CD4-positive, alpha-beta T cell (primary cell): ENCODE data around the gene AQP1. TPM values are rescaled to one million over a fixed set of nuclear protein-coding genes. Genes with fewer than 3 reads are reported as not detected.

Experiments used
- ATAC-seq: fragments of 200-7000 bp; cut with Tn5 transposase; one replicate; pipeline ENCODE4 v1.10.0; 2022; ENCODE audit warnings: mild to moderate bottlenecking; ENCODE audit not compliant: poor library complexity
- CTCF ChIA-PET: fragments of 350-600 bp; sonication (Branson Sonifier 250); formaldehyde crosslinking; loops from one replicate; lab custom pipeline; 2021; ENCODE audit warnings: antibody characterized with exemption, inconsistent platforms; lab: Charles Lee
- POLR2A ChIA-PET: fragments of 350-600 bp; sonication (Branson Sonifier 250); formaldehyde crosslinking; loops from one replicate; lab custom pipeline; 2021; ENCODE audit warnings: antibody characterized with exemption, inconsistent platforms; lab: Charles Lee
- DNase-seq, 14 experiments: peaks; one replicate each; pipeline ENCODE4 v3.0.0-alpha.2; 2013 to 2020; ENCODE audit warnings: mixed read lengths in 2 of 14
- H3K27ac ChIP-seq, 2 donors: one replicate each; pipeline versions ENCODE4 v1.5.1 to v1.7.0; 2013; ENCODE audit warnings: low read length in 2 of 2, low read depth in 1 of 2, mild to moderate bottlenecking in 1 of 2
- H3K27me3 ChIP-seq, 2 experiments: 1 replicate in 1 of 2; 2 replicates in 1 of 2; pipeline versions ENCODE4 v1.6.1 to v1.7.0; 2013; ENCODE audit warnings: low read length in 2 of 2, control low read depth in 1 of 2, mild to moderate bottlenecking in 1 of 2, moderate library complexity in 1 of 2; ENCODE audit not compliant: insufficient read depth in 2 of 2, control insufficient read depth in 1 of 2
- H3K36me3 ChIP-seq: one replicate; pipeline ENCODE4 v1.6.1; 2013; ENCODE audit warnings: low read length, control low read depth; ENCODE audit not compliant: insufficient read depth
- H3K4me1 ChIP-seq: one replicate; pipeline ENCODE4 v1.6.1; 2013; ENCODE audit warnings: low read length, control low read depth; ENCODE audit not compliant: insufficient read depth
- H3K4me3 ChIP-seq: one replicate; pipeline ENCODE4 v1.5.1; 2013; ENCODE audit warnings: mild to moderate bottlenecking, low read length, moderate library complexity
- H3K9me3 ChIP-seq, 2 experiments: 1 replicate in 1 of 2; 2 replicates in 1 of 2; pipeline versions ENCODE4 v1.6.1 to v1.7.0; 2013; ENCODE audit warnings: low read length in 2 of 2, mild to moderate bottlenecking in 2 of 2, control low read depth in 1 of 2, moderate library complexity in 1 of 2; ENCODE audit not compliant: control insufficient read depth in 1 of 2, insufficient read depth in 1 of 2
- H3K27ac Mint-ChIP-seq: one replicate; pipeline ENCODE4 v1.8.0; 2020; ENCODE audit warnings: mixed read lengths
- H3K27me3 Mint-ChIP-seq: one replicate; pipeline ENCODE4 v1.8.0; 2021; ENCODE audit warnings: mixed read lengths
- H3K36me3 Mint-ChIP-seq: one replicate; pipeline ENCODE4 v1.8.0; 2021; ENCODE audit warnings: low read depth, mixed read lengths
- H3K4me1 Mint-ChIP-seq: one replicate; pipeline ENCODE4 v1.8.0; 2021; ENCODE audit warnings: low read depth, mixed read lengths
- H3K4me3 Mint-ChIP-seq: one replicate; pipeline ENCODE4 v1.8.0; 2020; ENCODE audit warnings: mild to moderate bottlenecking, mixed read lengths
- H3K9me3 Mint-ChIP-seq: one replicate; pipeline ENCODE4 v1.8.0; 2020; ENCODE audit warnings: mixed read lengths
- intact Hi-C, 2 experiments: fragments of 100-400 bp; cut with DNase I in 1 of 2; cut with micrococcal nuclease in 1 of 2; formaldehyde crosslinking; loops; one replicate each; pipeline versions ENCODE4 v1.15.1 to v1.9.0; 2023 to 2025; cut with DNase I, micrococcal nuclease
- total RNA-seq, 174 experiments: library from RNA in 2 of 174; stranded (reverse) in 2 of 174; gene quantifications; one replicate each; pipeline ENCODE4 v1.2.3 and lab custom pipeline; 2021 to 2026
- TF ChIP-seq, protein P1 (sequence below): fragments of 200-600 bp; IDR thresholded peaks from one replicate; pipeline ENCODE4 v1.8.0; 2022; ENCODE audit warnings: antibody characterized with exemption, mild to moderate bottlenecking

The AQP1 gene
- total RNA-seq, 2 experiments from 2014 or later, result 0.17 to 0.22 TPM

DNA sequence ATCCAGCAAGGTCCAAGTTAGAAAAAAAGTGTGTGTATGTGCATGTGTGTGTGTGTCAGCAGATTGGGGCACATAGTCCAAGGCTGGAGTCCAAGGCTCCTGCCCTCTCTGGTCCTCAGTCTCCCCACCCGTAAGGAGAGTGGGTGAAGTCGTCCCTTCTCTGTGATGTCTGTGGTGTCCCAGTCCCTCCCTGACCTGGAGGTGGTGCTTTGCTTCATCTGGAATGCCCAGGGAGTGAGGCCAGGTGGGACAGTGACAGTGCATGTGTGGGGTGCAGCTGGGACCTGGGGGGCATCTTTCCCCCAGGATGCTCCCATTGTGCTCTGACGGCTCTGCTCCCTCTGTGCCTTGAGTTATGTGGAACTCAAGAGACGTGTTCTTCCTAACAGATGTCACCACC is 18.0 kb downstream of the AQP1 start:
- TF ChIP-seq, protein P1, sequence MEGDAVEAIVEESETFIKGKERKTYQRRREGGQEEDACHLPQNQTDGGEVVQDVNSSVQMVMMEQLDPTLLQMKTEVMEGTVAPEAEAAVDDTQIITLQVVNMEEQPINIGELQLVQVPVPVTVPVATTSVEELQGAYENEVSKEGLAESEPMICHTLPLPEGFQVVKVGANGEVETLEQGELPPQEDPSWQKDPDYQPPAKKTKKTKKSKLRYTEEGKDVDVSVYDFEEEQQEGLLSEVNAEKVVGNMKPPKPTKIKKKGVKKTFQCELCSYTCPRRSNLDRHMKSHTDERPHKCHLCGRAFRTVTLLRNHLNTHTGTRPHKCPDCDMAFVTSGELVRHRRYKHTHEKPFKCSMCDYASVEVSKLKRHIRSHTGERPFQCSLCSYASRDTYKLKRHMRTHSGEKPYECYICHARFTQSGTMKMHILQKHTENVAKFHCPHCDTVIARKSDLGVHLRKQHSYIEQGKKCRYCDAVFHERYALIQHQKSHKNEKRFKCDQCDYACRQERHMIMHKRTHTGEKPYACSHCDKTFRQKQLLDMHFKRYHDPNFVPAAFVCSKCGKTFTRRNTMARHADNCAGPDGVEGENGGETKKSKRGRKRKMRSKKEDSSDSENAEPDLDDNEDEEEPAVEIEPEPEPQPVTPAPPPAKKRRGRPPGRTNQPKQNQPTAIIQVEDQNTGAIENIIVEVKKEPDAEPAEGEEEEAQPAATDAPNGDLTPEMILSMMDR, result no peak
- Mint-ChIP-seq H3K36me3 (no peaks in the 10 kb centered on the region), H3K4me1 (no peaks in the 10 kb centered on the region), H3K27me3 (no peaks in the 10 kb centered on the region), H3K9me3 (no peaks in the 10 kb centered on the region), H3K4me3 (no peak overlapping the region), H3K27ac (no peak overlapping the region)
- no peak for DNase-seq
- Histone ChIP-seq H3K27me3 (no peaks in the 10 kb centered on the region), H3K4me1 (no peaks in the 10 kb centered on the region), H3K4me3 (no peak overlapping the region), H3K27ac (no peak overlapping the region), H3K36me3 (no peaks in the 10 kb centered on the region), H3K9me3 (peaks cover 6 to 15% of the 10 kb centered on the region in 2 experiments)
- POLR2A ChIA-PET, result no interaction called here
- CTCF ChIA-PET, result interaction anchor here (2.1 kb wide), 1 partner anchor 9 kb away, joined by 6 read pairs; no protein-coding TSS in a partner anchor
- intact Hi-C loops, result no loop called here
- ATAC-seq, result no peak

DNA sequence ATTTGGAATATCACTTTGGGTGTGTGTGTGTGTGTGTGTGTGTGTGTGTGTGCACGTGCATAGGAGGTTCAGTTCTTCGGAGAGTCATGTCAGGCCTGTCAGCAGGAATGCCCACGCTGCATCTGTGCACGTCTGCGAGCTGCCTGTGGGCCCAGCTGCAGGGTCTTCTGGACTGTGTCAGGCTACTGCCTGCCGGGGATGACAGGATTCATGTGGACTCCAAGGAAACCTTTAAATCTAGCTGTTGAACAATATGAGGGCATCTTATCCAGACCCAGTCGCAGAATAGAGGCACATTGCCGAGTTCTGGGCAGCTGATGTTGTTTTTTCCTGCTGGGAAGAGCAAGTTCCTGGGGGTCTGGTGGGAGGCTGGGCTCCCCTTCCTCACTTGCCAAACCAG is 19.0 kb downstream of the AQP1 start:
- DNase-seq, result no peak
- no peaks in the 10 kb centered on the region for H3K36me3 Mint-ChIP-seq
- no peaks in the 10 kb centered on the region for H3K27me3 ChIP-seq
- no peaks in the 10 kb centered on the region for H3K4me1 Mint-ChIP-seq
- peaks cover 4% of the 10 kb centered on the region for H3K27me3 Mint-ChIP-seq
- CTCF ChIA-PET, result interaction anchor here (2.1 kb wide), 1 partner anchor 8 kb away, joined by 6 read pairs; no protein-coding TSS in a partner anchor
- no peaks in the 10 kb centered on the region for H3K4me1 ChIP-seq
- intact Hi-C loops, result no loop called here
- H3K9me3 ChIP-seq, result peaks cover 6 to 15% of the 10 kb centered on the region in 2 experiments
- H3K9me3 Mint-ChIP-seq, result no peaks in the 10 kb centered on the region
- no peak overlapping the region for H3K4me3 ChIP-seq
- H3K36me3 ChIP-seq, result no peaks in the 10 kb centered on the region
- TF ChIP-seq, protein P1, result no peak
- ATAC-seq, result no peak
- no peak overlapping the region for H3K27ac ChIP-seq
- POLR2A ChIA-PET, result no interaction called here
- no peak overlapping the region for H3K27ac Mint-ChIP-seq
- no peak overlapping the region for H3K4me3 Mint-ChIP-seq

DNA sequence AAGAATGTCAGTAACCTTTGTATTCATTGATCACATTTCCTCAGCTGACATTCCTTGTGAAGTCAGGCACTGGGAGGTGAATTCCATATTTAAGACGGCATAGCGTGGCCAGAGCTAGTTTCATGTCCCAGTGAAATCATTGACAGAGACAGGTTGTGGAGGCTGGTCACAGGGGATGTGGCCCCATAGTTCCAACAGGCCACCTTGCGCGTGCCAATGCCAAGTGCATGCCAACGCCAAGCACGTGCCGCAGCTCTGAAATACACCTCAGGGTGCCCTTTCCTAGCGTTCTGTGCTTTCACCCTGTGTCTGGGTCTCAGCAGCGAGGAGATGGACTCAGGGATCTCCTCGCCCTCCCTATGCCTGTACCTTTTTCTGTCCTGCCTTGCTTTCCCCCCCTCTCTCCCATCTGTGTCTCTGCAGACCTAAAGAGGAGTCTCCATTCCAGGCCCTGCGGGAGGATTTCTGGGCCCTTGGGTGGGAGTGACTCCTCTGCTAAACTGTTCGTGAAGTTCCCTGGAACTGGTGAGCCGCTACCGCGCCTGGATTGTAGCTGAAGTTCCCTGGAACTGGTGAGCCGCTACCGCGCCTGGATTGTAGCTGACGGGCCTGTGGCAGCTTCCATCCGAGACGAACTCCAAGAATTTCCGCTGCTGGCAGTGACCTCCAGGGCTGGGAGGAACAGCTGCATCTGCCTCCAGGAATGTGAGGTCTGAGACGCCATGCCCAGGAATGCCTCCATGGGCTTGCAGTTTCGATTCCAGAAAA is 19.7 kb downstream of the AQP1 start:
- ChIA-PET CTCF (no interaction called here), POLR2A (no interaction called here)
- Histone ChIP-seq H3K9me3 (peaks cover 6 to 15% of the 10 kb centered on the region in 2 experiments), H3K4me1 (no peaks in the 10 kb centered on the region), H3K4me3 (no peak overlapping the region), H3K27me3 (no peaks in the 10 kb centered on the region), H3K27ac (no peak overlapping the region), H3K36me3 (no peaks in the 10 kb centered on the region)
- H3K36me3 Mint-ChIP-seq, result no peaks in the 10 kb centered on the region
- H3K4me3 Mint-ChIP-seq, result no peak overlapping the region
- intact Hi-C loops, result no loop called here
- no peak for ATAC-seq
- no peaks in the 10 kb centered on the region for H3K9me3 Mint-ChIP-seq
- peaks cover 4% of the 10 kb centered on the region for H3K27me3 Mint-ChIP-seq
- no peak overlapping the region for H3K27ac Mint-ChIP-seq
- DNase-seq, result no peak
- TF ChIP-seq, protein P1, result no peak
- H3K4me1 Mint-ChIP-seq, result no peaks in the 10 kb centered on the region
